Duodenal mucosa (tissue), 2 donors: ENCODE measurements around the gene TMEM119.

ENCODE experiments used
- H3K27ac ChIP-seq: one replicate; pipeline ENCODE4 v1.7.0; 2013; ENCODE audit warnings: low read depth, low read length
- H3K27me3 ChIP-seq, 2 donors: one replicate each; pipeline ENCODE4 v1.7.0; 2013; ENCODE audit warnings: low read length in 2 of 2, control low read depth in 1 of 2; ENCODE audit not compliant: insufficient read depth in 2 of 2, control insufficient read depth in 1 of 2
- H3K36me3 ChIP-seq, 2 donors: one replicate each; pipeline ENCODE4 v1.7.0; 2013; ENCODE audit warnings: low read length in 2 of 2, control low read depth in 1 of 2; ENCODE audit not compliant: insufficient read depth in 2 of 2, control insufficient read depth in 1 of 2
- H3K4me1 ChIP-seq, 2 donors: one replicate each; pipeline ENCODE4 v1.7.0; 2013; ENCODE audit warnings: low read length in 2 of 2, control low read depth in 1 of 2; ENCODE audit not compliant: insufficient read depth in 2 of 2, control insufficient read depth in 1 of 2
- H3K4me3 ChIP-seq, 2 donors: one replicate each; pipeline ENCODE4 v1.7.0; 2013; ENCODE audit warnings: low read length in 2 of 2, low read depth in 1 of 2
- H3K9ac ChIP-seq, 2 donors: one replicate each; pipeline ENCODE4 v1.7.0; 2013; ENCODE audit warnings: low read length in 2 of 2, low read depth in 1 of 2
- H3K9me3 ChIP-seq, 2 donors: one replicate each; pipeline ENCODE4 v1.7.0; 2013; ENCODE audit warnings: low read length in 2 of 2, control low read depth in 1 of 2; ENCODE audit not compliant: control insufficient read depth in 1 of 2

The TMEM119 gene

DNA sequence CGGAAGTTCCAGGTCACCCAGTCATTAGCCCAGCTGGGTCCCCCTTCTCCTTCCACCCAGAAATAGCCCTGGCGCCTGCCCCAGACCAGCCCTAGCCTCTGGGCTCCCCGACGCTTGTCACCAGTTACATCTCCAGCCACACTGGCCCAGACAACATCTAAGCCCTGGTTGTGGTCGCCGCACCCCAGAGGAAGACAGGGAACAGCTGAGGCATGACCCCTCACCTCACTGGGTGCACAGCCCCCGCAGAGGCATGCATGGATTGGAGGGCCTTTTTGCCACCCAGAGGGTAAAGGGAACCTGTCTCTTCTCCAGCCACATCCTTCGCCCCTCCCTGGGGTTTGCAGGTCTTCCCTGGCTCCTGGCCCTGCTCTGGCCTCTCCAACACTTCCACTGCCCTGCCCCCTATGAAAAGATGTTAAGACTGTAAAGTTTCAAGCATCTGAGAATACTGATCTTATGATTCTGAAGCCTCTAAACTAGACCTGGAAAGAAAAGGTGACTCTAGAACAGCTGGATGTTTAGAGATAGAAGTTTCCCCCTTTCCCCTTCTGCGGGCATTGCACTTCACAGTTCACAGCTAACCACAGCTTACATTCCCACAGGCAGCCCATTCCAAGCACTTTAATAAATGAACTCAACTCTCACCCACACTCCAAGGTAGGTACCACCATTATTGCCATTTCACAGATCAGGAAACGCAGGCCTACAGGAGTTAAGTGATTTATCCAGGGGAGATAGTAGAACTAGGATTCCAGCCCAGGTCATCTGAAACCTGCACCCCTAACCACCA lies 14.7 kb downstream of the TMEM119 start:
- H3K27ac ChIP-seq: no peak overlapping the region
- no peak overlapping the region for H3K9ac ChIP-seq
- no peaks in the 10 kb centered on the region for H3K27me3 ChIP-seq
- H3K36me3 ChIP-seq: no peaks in the 10 kb centered on the region
- H3K9me3 ChIP-seq: no peaks in the 10 kb centered on the region
- no peaks in the 10 kb centered on the region for H3K4me1 ChIP-seq
- no peak overlapping the region for H3K4me3 ChIP-seq

DNA sequence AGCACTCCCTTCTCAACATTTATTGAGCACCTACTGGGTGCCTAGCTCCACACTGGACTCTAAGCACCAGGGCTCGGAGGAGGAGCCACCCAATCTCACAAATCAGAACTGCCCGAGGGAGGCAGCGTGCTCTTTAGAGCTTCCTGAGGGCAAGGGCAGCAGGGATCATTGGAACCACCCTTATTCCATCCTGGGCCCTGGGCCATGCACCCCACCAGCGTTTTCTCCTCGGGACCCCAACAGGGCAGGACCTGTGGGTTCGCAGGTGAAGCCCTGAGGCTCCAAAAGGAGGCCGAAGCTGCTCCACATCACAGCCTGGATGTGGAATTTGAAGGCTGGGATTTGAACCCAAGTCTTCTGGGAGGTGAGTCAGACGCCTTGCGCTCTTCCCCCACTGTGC lies 15.4 kb downstream of the TMEM119 start:
- H3K27ac ChIP-seq: no peak overlapping the region
- H3K4me3 ChIP-seq: no peak overlapping the region
- no peaks in the 10 kb centered on the region for H3K36me3 ChIP-seq
- no peaks in the 10 kb centered on the region for H3K4me1 ChIP-seq
- H3K9ac ChIP-seq: no peak overlapping the region
- no peaks in the 10 kb centered on the region for H3K27me3 ChIP-seq
- no peaks in the 10 kb centered on the region for H3K9me3 ChIP-seq

DNA sequence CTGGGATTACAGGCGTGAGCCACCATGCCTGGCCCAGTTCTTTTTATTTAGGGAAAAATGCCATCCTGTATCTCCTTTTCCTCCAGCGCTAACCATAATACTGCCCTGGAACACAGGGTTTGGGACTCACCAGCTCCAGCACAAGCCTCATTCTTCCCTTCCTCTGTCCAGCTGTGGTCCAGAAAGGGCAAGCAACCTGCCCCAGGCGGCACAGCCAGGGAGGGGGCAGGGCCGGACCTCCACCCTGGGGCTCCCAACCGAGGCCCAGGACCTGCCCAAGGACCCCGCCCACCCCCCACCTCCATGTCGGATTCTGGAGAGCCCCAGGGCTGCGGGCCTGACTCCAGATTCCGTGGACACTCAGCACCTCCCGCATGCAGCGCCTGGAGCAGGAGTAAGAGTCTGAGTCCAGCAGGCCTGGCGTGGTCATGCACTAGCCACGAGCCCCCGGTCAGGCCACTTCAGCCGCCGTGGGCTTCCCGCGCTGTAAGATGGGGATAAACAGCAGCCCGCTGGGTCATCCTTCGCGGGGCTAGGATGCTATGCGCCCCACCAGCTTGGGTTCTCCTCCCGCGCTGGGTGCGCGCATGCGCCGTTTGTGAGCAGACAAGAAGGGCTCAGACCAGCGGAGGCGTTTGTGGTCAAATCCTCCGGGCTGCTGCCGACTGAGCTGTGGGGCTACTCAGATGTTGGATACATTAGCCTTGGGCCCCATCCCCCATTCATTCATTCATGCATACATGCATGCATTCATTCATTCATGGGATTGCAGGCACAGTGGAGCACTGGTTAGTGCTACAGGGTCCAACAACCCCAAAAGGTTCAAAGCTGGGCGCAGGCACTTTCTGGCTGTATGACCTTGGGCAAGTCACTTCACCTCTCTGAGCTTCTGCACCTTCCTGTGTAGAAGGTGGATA lies 16.3 kb downstream of the TMEM119 start:
- no peak overlapping the region for H3K27ac ChIP-seq
- no peak overlapping the region for H3K9ac ChIP-seq
- no peaks in the 10 kb centered on the region for H3K36me3 ChIP-seq
- no peak overlapping the region for H3K4me3 ChIP-seq
- no peaks in the 10 kb centered on the region for H3K9me3 ChIP-seq
- no peaks in the 10 kb centered on the region for H3K27me3 ChIP-seq
- no peaks in the 10 kb centered on the region for H3K4me1 ChIP-seq

DNA sequence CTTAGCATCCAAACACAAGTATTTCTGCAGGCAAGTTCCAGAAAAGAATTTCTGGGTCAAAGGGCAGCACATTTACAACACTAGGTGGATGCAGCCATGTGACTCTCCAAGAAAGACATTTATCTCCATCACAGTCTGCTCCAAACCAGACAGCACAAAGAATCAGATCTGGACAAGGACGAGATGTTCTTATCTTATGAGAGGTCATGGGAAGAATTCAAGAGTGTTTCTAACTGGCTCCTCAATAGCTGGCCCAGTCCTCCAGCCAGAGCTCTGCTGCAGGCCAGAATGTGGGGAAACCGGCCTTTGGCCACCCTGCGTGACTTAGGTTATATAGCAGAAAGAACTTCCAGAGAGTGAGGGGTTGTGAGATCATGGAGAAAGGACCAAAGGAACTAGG lies 17.4 kb downstream of the TMEM119 start:
- H3K27me3 ChIP-seq: no peaks in the 10 kb centered on the region
- H3K4me3 ChIP-seq: no peak overlapping the region
- no peak overlapping the region for H3K27ac ChIP-seq
- no peaks in the 10 kb centered on the region for H3K4me1 ChIP-seq
- no peaks in the 10 kb centered on the region for H3K36me3 ChIP-seq
- no peak overlapping the region for H3K9ac ChIP-seq
- no peaks in the 10 kb centered on the region for H3K9me3 ChIP-seq

DNA sequence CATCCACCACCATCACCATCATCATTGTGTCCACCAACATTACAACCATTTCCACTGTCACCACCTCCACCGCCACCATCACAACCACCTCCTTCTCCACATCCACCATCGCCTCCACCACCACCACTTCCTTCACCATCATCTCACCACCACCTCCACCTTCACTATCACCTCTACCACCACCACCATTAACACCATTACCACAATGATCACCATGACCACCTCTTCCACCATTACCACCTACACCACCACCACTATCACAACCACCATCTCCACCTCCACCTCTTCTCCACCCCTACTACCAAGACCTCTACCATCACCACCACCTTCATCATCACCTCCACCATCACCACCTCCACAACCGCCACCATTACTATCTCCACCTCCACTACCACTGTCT lies 19.1 kb downstream of the TMEM119 start:
- no peaks in the 10 kb centered on the region for H3K9me3 ChIP-seq
- H3K9ac ChIP-seq: no peak overlapping the region
- no peaks in the 10 kb centered on the region for H3K36me3 ChIP-seq
- H3K27ac ChIP-seq: no peak overlapping the region
- H3K4me1 ChIP-seq: no peaks in the 10 kb centered on the region
- H3K4me3 ChIP-seq: no peak overlapping the region
- no peaks in the 10 kb centered on the region for H3K27me3 ChIP-seq

- no peak overlapping the region for H3K27ac ChIP-seq
- H3K4me3 ChIP-seq: no peak overlapping the region
- H3K9me3 ChIP-seq: no peaks in the 10 kb centered on the region
- H3K27me3 ChIP-seq: no peaks in the 10 kb centered on the region
- no peaks in the 10 kb centered on the region for H3K36me3 ChIP-seq
- H3K4me1 ChIP-seq: no peaks in the 10 kb centered on the region
- no peak overlapping the region for H3K9ac ChIP-seq
Measured at GRCh38 chr12:108578264-108578663, 19.6 kb downstream of the TMEM119 start.

DNA sequence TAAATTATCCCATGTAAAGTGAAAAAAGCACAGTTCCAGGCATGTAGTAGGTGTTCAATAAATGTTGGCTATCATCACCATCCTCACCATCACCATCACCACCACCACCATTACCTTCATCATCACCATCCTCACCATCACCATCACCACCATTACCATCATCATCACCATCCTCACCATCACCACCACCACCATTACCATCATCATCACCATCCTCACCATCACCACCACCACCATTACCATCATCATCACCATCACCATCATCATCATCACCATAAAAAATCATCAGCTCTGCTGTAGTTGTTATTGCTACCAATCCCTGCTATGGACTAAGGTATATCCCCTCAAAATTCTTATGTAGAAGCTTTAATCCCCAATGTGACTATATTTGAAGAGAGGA lies 20.4 kb downstream of the TMEM119 start:
- H3K4me3 ChIP-seq: no peak overlapping the region
- no peak overlapping the region for H3K27ac ChIP-seq
- H3K9me3 ChIP-seq: no peaks in the 10 kb centered on the region
- peaks cover 0 to 1% of the 10 kb centered on the region in 2 donors for H3K4me1 ChIP-seq
- no peak overlapping the region for H3K9ac ChIP-seq
- H3K27me3 ChIP-seq: no peaks in the 10 kb centered on the region
- H3K36me3 ChIP-seq: no peaks in the 10 kb centered on the region

GRCh38 chr12:108576660-108577234 lies 21.1 kb downstream of the TMEM119 start:
- Histone ChIP-seq H3K4me3 (no peak overlapping the region), H3K4me1 (peaks cover 0 to 6% of the 10 kb centered on the region in 2 donors), H3K27ac (no peak overlapping the region), H3K27me3 (no peaks in the 10 kb centered on the region), H3K9ac (no peak overlapping the region), H3K9me3 (no peaks in the 10 kb centered on the region), H3K36me3 (no peaks in the 10 kb centered on the region)

DNA sequence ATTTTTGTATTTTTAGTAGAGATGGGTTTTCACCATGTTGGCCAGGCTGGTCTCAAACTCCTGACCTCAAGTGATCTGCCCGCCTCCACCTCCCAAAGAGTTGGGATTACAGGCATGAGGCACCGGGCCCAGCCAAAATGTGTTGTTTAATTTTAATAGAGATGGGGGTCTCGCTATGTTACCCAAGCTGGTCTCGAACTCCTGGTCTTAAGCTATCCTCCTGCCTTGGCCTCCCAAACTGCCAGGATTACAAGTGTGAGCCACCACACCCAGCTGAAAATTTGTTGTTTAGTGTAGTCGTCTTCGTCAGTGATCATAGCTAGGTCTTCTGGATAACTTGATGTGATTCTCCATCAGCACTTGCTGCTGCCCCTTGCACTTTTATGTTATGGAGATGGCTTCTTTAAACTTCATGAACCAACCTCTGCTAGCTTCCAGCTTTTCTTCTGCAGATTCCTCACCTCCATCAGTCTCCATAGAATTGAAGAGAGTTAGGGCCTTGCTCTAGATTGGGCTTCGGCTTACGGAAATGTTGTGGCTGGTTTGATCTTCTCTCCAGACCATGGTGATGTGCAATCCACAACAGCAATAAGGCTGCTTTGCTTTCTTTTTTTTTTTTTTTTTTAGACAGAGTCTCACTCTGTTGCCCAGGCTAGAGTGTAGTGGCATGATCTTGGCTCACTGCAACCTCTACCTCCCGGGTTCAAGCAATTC lies 22.5 kb downstream of the TMEM119 start:
- Histone ChIP-seq H3K9me3 (no peaks in the 10 kb centered on the region), H3K27ac (no peak overlapping the region), H3K36me3 (no peaks in the 10 kb centered on the region), H3K4me1 (peaks cover 0 to 6% of the 10 kb centered on the region in 2 donors), H3K4me3 (no peak overlapping the region), H3K27me3 (no peaks in the 10 kb centered on the region), H3K9ac (no peak overlapping the region)
